ENCODE measurements around the gene RELN.
A peak's percentile ranks its signal among the peaks of the same experiment; 100 is the strongest.
"Not testable (repeated sequence)": the region's sequence is repeated elsewhere in the genome, so short reads cannot be mapped to it uniquely, and the experiment has no call there.

Gene RELN

GRCh38 chr7:103824251-103824650 is 165.2 kb downstream of the RELN start:
- no peak for DNase-seq

- DNase-seq: no peak
Measured at GRCh38 chr7:103823084-103823483, 166.4 kb downstream of the RELN start.

GRCh38 chr7:103821092-103821491 is 168.4 kb downstream of the RELN start:
- DNase-seq: no peak

GRCh38 chr7:103815972-103816371 is 173.5 kb downstream of the RELN start:
- DNase-seq: not testable (repeated sequence)

GRCh38 chr7:103813970-103814369 is 175.5 kb downstream of the RELN start:
- no peak for DNase-seq

GRCh38 chr7:103811997-103812396 is 177.5 kb downstream of the RELN start:
- DNase-seq: peak; percentile 39

GRCh38 chr7:103811290-103811689 is 178.2 kb downstream of the RELN start:
- DNase-seq: no peak

GRCh38 chr7:103810112-103810744 is 179.2 kb downstream of the RELN start:
- DNase-seq: no peak

- DNase-seq: no peak
Measured at GRCh38 chr7:103809229-103809994, 180.0 kb downstream of the RELN start.

- no peak for DNase-seq
Measured at GRCh38 chr7:103805346-103805745, 184.1 kb downstream of the RELN start.

- no peak for DNase-seq
Measured at GRCh38 chr7:103803631-103804030, 185.8 kb downstream of the RELN start.

- DNase-seq: no peak
Measured at GRCh38 chr7:103799298-103799697, 190.2 kb downstream of the RELN start.

GRCh38 chr7:103797647-103798307 is 191.7 kb downstream of the RELN start:
- no peak for DNase-seq

- DNase-seq: no peak
Measured at GRCh38 chr7:103796327-103796962, 193.0 kb downstream of the RELN start.

GRCh38 chr7:103795787-103796186 is 193.7 kb downstream of the RELN start:
- DNase-seq: no peak

GRCh38 chr7:103795107-103795506 is 194.4 kb downstream of the RELN start:
- DNase-seq: no peak

GRCh38 chr7:103794424-103794823 is 195.0 kb downstream of the RELN start:
- DNase-seq: no peak

GRCh38 chr7:103793614-103794013 is 195.8 kb downstream of the RELN start:
- DNase-seq: no peak

GRCh38 chr7:103791894-103792293 is 197.6 kb downstream of the RELN start:
- DNase-seq: no peak

- not testable (repeated sequence) for DNase-seq
Measured at GRCh38 chr7:103787041-103787440, 202.4 kb downstream of the RELN start.

GRCh38 chr7:103784646-103785286 is 204.7 kb downstream of the RELN start:
- no peak for DNase-seq

GRCh38 chr7:103781409-103781808 is 208.0 kb downstream of the RELN start:
- DNase-seq: no peak

- not testable (repeated sequence) for DNase-seq
Measured at GRCh38 chr7:103780561-103780960, 208.9 kb downstream of the RELN start.
